Body of pancreas (tissue), 4 donors: Measurements from ENCODE around the gene RHOXF2B.
"Not testable (repeated sequence)": the region's sequence is repeated elsewhere in the genome, so short reads cannot be mapped to it uniquely, and the experiment has no call there.

Source experiments
- CTCF ChIP-seq, 7 experiments: fragments of 450-650 bp in 4 of 7; fragments of 200-600 bp in 3 of 7; sonication (generic) in 3 of 7; IDR thresholded peaks; one replicate each; pipeline ENCODE4 v1.5.1; 2016 to 2019; ENCODE audit warnings: antibody characterized with exemption in 7 of 7
- POLR2A ChIP-seq, 3 donors: fragments of 450-650 bp; IDR thresholded peaks; one replicate each; pipeline ENCODE4 v1.6.1; 2016; ENCODE audit warnings: antibody characterized with exemption in 3 of 3, mild to moderate bottlenecking in 2 of 3

GRCh38 chrX:120042712-120043111, 34.8 kb downstream of the RHOXF2B start:
- TF ChIP-seq POLR2A, CTCF (IDR thresholded peaks at IDR 0.05): not testable (repeated sequence)
